CD4-positive, CD25-positive, alpha-beta regulatory T cell (primary cell): Measurements from ENCODE around the gene PRKCE. TPM values are rescaled to one million over a fixed set of nuclear protein-coding genes. Genes with fewer than 3 reads are reported as not detected.

Experiments used
- ATAC-seq, 2 donors: fragments of 150-1000 bp; cut with Tn5 transposase; one replicate each; pipeline ENCODE4 v1.10.0; 2021; ENCODE audit warnings: low read depth in 2 of 2, moderate number of reproducible peaks in 2 of 2, moderate library complexity in 1 of 2
- DNase-seq, 3 donors: peaks; one replicate each; pipeline versions ENCODE4 v3.0.0 to v3.0.0-alpha.2; 2012 to 2022; ENCODE audit warnings: mixed read lengths in 1 of 3
- H3K27ac ChIP-seq: one replicate; pipeline ENCODE4 v1.7.0; 2013; ENCODE audit warnings: mild to moderate bottlenecking, low read length; ENCODE audit not compliant: insufficient read depth, poor library complexity, severe bottlenecking
- H3K27me3 ChIP-seq: one replicate; pipeline ENCODE4 v1.7.0; 2013; ENCODE audit warnings: low read length; ENCODE audit not compliant: control insufficient read depth, insufficient read depth
- H3K36me3 ChIP-seq: one replicate; pipeline ENCODE4 v1.7.0; 2013; ENCODE audit warnings: mild to moderate bottlenecking, low read length, moderate library complexity; ENCODE audit not compliant: control insufficient read depth, insufficient read depth
- H3K4me1 ChIP-seq: 2 replicates; pipeline ENCODE4 v1.7.0; 2013; ENCODE audit warnings: mild to moderate bottlenecking, low read length; ENCODE audit not compliant: insufficient read depth, control insufficient read depth, poor library complexity, severe bottlenecking
- H3K4me3 ChIP-seq: one replicate; pipeline ENCODE4 v1.7.0; 2013; ENCODE audit warnings: low read depth, mild to moderate bottlenecking, low read length, moderate library complexity
- H3K9me3 ChIP-seq, 2 experiments: 1 replicate in 1 of 2; 2 replicates in 1 of 2; pipeline ENCODE4 v1.7.0; 2013; ENCODE audit warnings: low read length in 2 of 2, mild to moderate bottlenecking in 1 of 2, moderate library complexity in 1 of 2; ENCODE audit not compliant: control insufficient read depth in 2 of 2
- H3K27ac Mint-ChIP-seq, 3 donors: one replicate each; pipeline ENCODE4 v1.8.0; 2020 to 2022; ENCODE audit warnings: mild to moderate bottlenecking in 3 of 3, mixed read lengths in 3 of 3, moderate library complexity in 2 of 3
- H3K27me3 Mint-ChIP-seq: one replicate; pipeline ENCODE4 v1.8.0; 2022; ENCODE audit warnings: mild to moderate bottlenecking, mixed read lengths
- H3K36me3 Mint-ChIP-seq: one replicate; pipeline ENCODE4 v1.8.0; 2020; ENCODE audit warnings: mixed read lengths
- H3K4me1 Mint-ChIP-seq, 4 donors: one replicate each; pipeline ENCODE4 v1.8.0; 2020 to 2022; ENCODE audit warnings: mixed read lengths in 4 of 4, mild to moderate bottlenecking in 1 of 4
- H3K4me3 Mint-ChIP-seq, 4 donors: one replicate each; pipeline ENCODE4 v1.8.0; 2020 to 2022; ENCODE audit warnings: mild to moderate bottlenecking in 4 of 4, mixed read lengths in 4 of 4, moderate library complexity in 3 of 4
- H3K9me3 Mint-ChIP-seq, 7 donors: one replicate each; pipeline ENCODE4 v1.8.0; 2020 to 2022; ENCODE audit warnings: mixed read lengths in 7 of 7, mild to moderate bottlenecking in 3 of 7, moderate library complexity in 2 of 7
- polyA plus RNA-seq, 4 donors: library from polyadenylated mRNA; unstranded; fragments of 300-500 nt; fragmentation: Illumina TruSeq; gene quantifications; one replicate each; pipeline ENCODE4 v1.2.3, GENCODE V29; 2021
- total RNA-seq: library from RNA; stranded (reverse); gene quantifications from one replicate; pipeline ENCODE4 v1.2.3, GENCODE V29; 2022

PRKCE gene
- total and polyA plus RNA-seq, 5 donors from 2014 or later, result 0.78 to 16.5 (median 1.3) TPM

- Mint-ChIP-seq H3K27me3 (peaks cover 65% of the 10 kb centered on the region), H3K27ac (no peak overlapping the region), H3K9me3 (peaks cover 0 to 3% (median 0%) of the 10 kb centered on the region in 7 donors), H3K4me3 (no peak overlapping the region), H3K4me1 (no peaks in the 10 kb centered on the region), H3K36me3 (no peaks in the 10 kb centered on the region)
- Histone ChIP-seq H3K9me3 (no peaks in the 10 kb centered on the region), H3K36me3 (no peaks in the 10 kb centered on the region), H3K27me3 (peaks cover 20% of the 10 kb centered on the region), H3K27ac (no peak overlapping the region), H3K4me3 (no peak overlapping the region), H3K4me1 (no peaks in the 10 kb centered on the region)
- DNase-seq, result no peak
- no peak for ATAC-seq
Measured at GRCh38 chr2:45623098-45623497, 28.4 kb upstream of the PRKCE start.

GRCh38 chr2:45625824-45626223 is 25.7 kb upstream of the PRKCE start:
- Histone ChIP-seq H3K36me3 (no peaks in the 10 kb centered on the region), H3K27me3 (peaks cover 13% of the 10 kb centered on the region), H3K9me3 (no peaks in the 10 kb centered on the region), H3K4me3 (no peak overlapping the region), H3K4me1 (no peaks in the 10 kb centered on the region), H3K27ac (no peak overlapping the region)
- Mint-ChIP-seq H3K27ac (no peak overlapping the region), H3K36me3 (no peaks in the 10 kb centered on the region), H3K9me3 (peaks cover 0 to 3% (median 0%) of the 10 kb centered on the region in 7 donors), H3K4me1 (no peaks in the 10 kb centered on the region), H3K4me3 (no peak overlapping the region), H3K27me3 (peaks cover 59% of the 10 kb centered on the region)
- no peak for DNase-seq
- ATAC-seq, result no peak

GRCh38 chr2:45626387-45627221 is 24.9 kb upstream of the PRKCE start:
- H3K27ac Mint-ChIP-seq, result no peak overlapping the region
- peaks cover 0 to 5% (median 0%) of the 10 kb centered on the region in 7 donors for H3K9me3 Mint-ChIP-seq
- no peak for DNase-seq
- Histone ChIP-seq H3K27me3 (peaks cover 15% of the 10 kb centered on the region), H3K9me3 (no peaks in the 10 kb centered on the region), H3K4me1 (no peaks in the 10 kb centered on the region), H3K36me3 (no peaks in the 10 kb centered on the region), H3K4me3 (no peak overlapping the region), H3K27ac (no peak overlapping the region)
- no peaks in the 10 kb centered on the region for H3K4me1 Mint-ChIP-seq
- ATAC-seq, result no peak
- no peak overlapping the region for H3K4me3 Mint-ChIP-seq
- H3K36me3 Mint-ChIP-seq, result no peaks in the 10 kb centered on the region
- H3K27me3 Mint-ChIP-seq, result peaks cover 59% of the 10 kb centered on the region

- Mint-ChIP-seq H3K27ac (no peak overlapping the region), H3K4me1 (no peaks in the 10 kb centered on the region), H3K9me3 (peaks cover 0 to 5% (median 0%) of the 10 kb centered on the region in 7 donors), H3K27me3 (peaks cover 61% of the 10 kb centered on the region), H3K36me3 (no peaks in the 10 kb centered on the region), H3K4me3 (no peak overlapping the region)
- Histone ChIP-seq H3K4me1 (no peaks in the 10 kb centered on the region), H3K27me3 (peaks cover 17% of the 10 kb centered on the region), H3K27ac (no peak overlapping the region), H3K9me3 (no peaks in the 10 kb centered on the region), H3K36me3 (no peaks in the 10 kb centered on the region), H3K4me3 (no peak overlapping the region)
- ATAC-seq, result no peak
- DNase-seq, result no peak
Measured at GRCh38 chr2:45627911-45628310, 23.6 kb upstream of the PRKCE start.

- Mint-ChIP-seq H3K4me3 (no peak overlapping the region), H3K27me3 (peaks cover 65% of the 10 kb centered on the region)
Measured at GRCh38 chr2:45629971-45630370, 21.5 kb upstream of the PRKCE start.

GRCh38 chr2:45631319-45631718 is 20.2 kb upstream of the PRKCE start:
- peaks cover 0 to 8% (median 0%) of the 10 kb centered on the region in 7 donors for H3K9me3 Mint-ChIP-seq
- no peak overlapping the region for H3K4me3 Mint-ChIP-seq
- no peaks in the 10 kb centered on the region for H3K4me1 ChIP-seq
- no peaks in the 10 kb centered on the region for H3K9me3 ChIP-seq
- H3K36me3 ChIP-seq, result no peaks in the 10 kb centered on the region
- no peak overlapping the region for H3K4me3 ChIP-seq
- DNase-seq (no peak), ATAC-seq (no peak)
- H3K27ac ChIP-seq, result no peak overlapping the region
- H3K27ac Mint-ChIP-seq, result no peak overlapping the region
- no peaks in the 10 kb centered on the region for H3K4me1 Mint-ChIP-seq
- H3K36me3 Mint-ChIP-seq, result no peaks in the 10 kb centered on the region
- H3K27me3 ChIP-seq, result peaks cover 17% of the 10 kb centered on the region
- H3K27me3 Mint-ChIP-seq, result peaks cover 65% of the 10 kb centered on the region

More at GRCh38 chr2:45629971-45630370, 21.5 kb upstream of the PRKCE start:
- no peak overlapping the region for H3K4me3 ChIP-seq
- H3K27ac Mint-ChIP-seq, result no peak overlapping the region
- no peaks in the 10 kb centered on the region for H3K36me3 Mint-ChIP-seq
- peaks cover 0 to 5% (median 0%) of the 10 kb centered on the region in 7 donors for H3K9me3 Mint-ChIP-seq
- ATAC-seq (no peak), DNase-seq (no peak)
- no peaks in the 10 kb centered on the region for H3K36me3 ChIP-seq
- H3K4me1 ChIP-seq, result no peaks in the 10 kb centered on the region
- no peak overlapping the region for H3K27ac ChIP-seq
- H3K4me1 Mint-ChIP-seq, result no peaks in the 10 kb centered on the region
- H3K27me3 ChIP-seq, result peaks cover 20% of the 10 kb centered on the region
- H3K9me3 ChIP-seq, result no peaks in the 10 kb centered on the region

- Mint-ChIP-seq H3K9me3 (peaks cover 0 to 8% (median 0%) of the 10 kb centered on the region in 7 donors), H3K4me3 (no peak overlapping the region), H3K27ac (no peak overlapping the region), H3K36me3 (no peaks in the 10 kb centered on the region), H3K27me3 (peaks cover 60% of the 10 kb centered on the region), H3K4me1 (no peaks in the 10 kb centered on the region)
- Histone ChIP-seq H3K4me1 (no peaks in the 10 kb centered on the region), H3K9me3 (no peaks in the 10 kb centered on the region), H3K36me3 (no peaks in the 10 kb centered on the region), H3K27me3 (peaks cover 17% of the 10 kb centered on the region), H3K27ac (no peak overlapping the region), H3K4me3 (no peak overlapping the region)
- ATAC-seq, result no peak
- no peak for DNase-seq
Measured at GRCh38 chr2:45631955-45632354, 19.5 kb upstream of the PRKCE start.

- no peak overlapping the region for H3K4me3 ChIP-seq
- no peak overlapping the region for H3K4me3 Mint-ChIP-seq
- H3K36me3 Mint-ChIP-seq, result no peaks in the 10 kb centered on the region
- H3K9me3 ChIP-seq, result no peaks in the 10 kb centered on the region
- peaks cover 21% of the 10 kb centered on the region for H3K27me3 ChIP-seq
- peaks cover 0 to 6% (median 0%) of the 10 kb centered on the region in 7 donors for H3K9me3 Mint-ChIP-seq
- no peak overlapping the region for H3K27ac Mint-ChIP-seq
- H3K36me3 ChIP-seq, result no peaks in the 10 kb centered on the region
- H3K4me1 Mint-ChIP-seq, result no peaks in the 10 kb centered on the region
- H3K27me3 Mint-ChIP-seq, result peaks cover 68% of the 10 kb centered on the region
- H3K4me1 ChIP-seq, result no peaks in the 10 kb centered on the region
- ATAC-seq (no peak), DNase-seq (no peak)
- H3K27ac ChIP-seq, result no peak overlapping the region
Measured at GRCh38 chr2:45634223-45634622, 17.3 kb upstream of the PRKCE start.
